SU-DHL-6 (cell line): Measurements from ENCODE around the gene SUV39H1.

Experiments used
- CTCF ChIP-seq: fragments of 200-600 bp; sonication (generic); IDR thresholded peaks from one replicate; pipeline ENCODE4 v1.5.1; 2017; ENCODE audit warnings: antibody characterized with exemption, mild to moderate bottlenecking, low read length, moderate library complexity; ENCODE audit not compliant: insufficient read depth, poor library complexity, severe bottlenecking
- EZH2phosphoT487 ChIP-seq: fragments of 200-600 bp; sonication (generic), shearing (Covaris generic); conservative IDR thresholded peaks from 2 replicates; pipeline ENCODE4 v1.6.1; 2018; ENCODE audit warnings: mild to moderate bottlenecking, antibody characterized with exemption, low read length, moderate library complexity, mixed read lengths

- TF ChIP-seq CTCF (no peak), EZH2phosphoT487 (no peak)
Observed at GRCh38 chrX:48753708-48754228, 57.2 kb downstream of the SUV39H1 start.
